DMS153 (cell line): Measurements from ENCODE around the gene ENPP3.
"Not testable (repeated sequence)": the region's sequence is repeated elsewhere in the genome, so short reads cannot be mapped to it uniquely, and the experiment has no call there.

Experiments
- DNase-seq: peaks from one replicate; lab custom pipeline; 2025; lab: John Stamatoyannopoulos, UW

Gene ENPP3

GRCh38 chr6:131685266-131685780 is 48.2 kb downstream of the ENPP3 start:
- no peak for DNase-seq

GRCh38 chr6:131687022-131687421 is 49.9 kb downstream of the ENPP3 start:
- DNase-seq, result no peak

GRCh38 chr6:131688286-131688685 is 51.2 kb downstream of the ENPP3 start:
- DNase-seq, result no peak

GRCh38 chr6:131692031-131692430 is 54.9 kb downstream of the ENPP3 start:
- DNase-seq, result no peak

- DNase-seq, result no peak
Measured at GRCh38 chr6:131692589-131692988, 55.5 kb downstream of the ENPP3 start.

- DNase-seq, result no peak
Measured at GRCh38 chr6:131693384-131693783, 56.3 kb downstream of the ENPP3 start.

- peak; percentile 42 for DNase-seq
Measured at GRCh38 chr6:131694832-131695426, 57.8 kb downstream of the ENPP3 start.

- no peak for DNase-seq
Measured at GRCh38 chr6:131696956-131697355, 59.9 kb downstream of the ENPP3 start.

- not testable (repeated sequence) for DNase-seq
Measured at GRCh38 chr6:131700851-131701250, 63.7 kb downstream of the ENPP3 start.

GRCh38 chr6:131703905-131704304 is 66.8 kb downstream of the ENPP3 start:
- not testable (repeated sequence) for DNase-seq

GRCh38 chr6:131710917-131711316 is 73.8 kb downstream of the ENPP3 start, which contains the start of gene CTAGE9:
Gene CTAGE9, minus strand, starts transcription at chr6:131711017. Its CDS starts 0 bp downstream, at chr6:131711017.
- not testable (repeated sequence) for DNase-seq

- not testable (repeated sequence) for DNase-seq
Measured at GRCh38 chr6:131715567-131715966, 78.5 kb downstream of the ENPP3 start.

- no peak for DNase-seq
Measured at GRCh38 chr6:131717836-131718542, 80.9 kb downstream of the ENPP3 start.

- peak; percentile 8 for DNase-seq
Measured at GRCh38 chr6:131721161-131721560, 84.1 kb downstream of the ENPP3 start.

GRCh38 chr6:131724114-131724513 is 87.0 kb downstream of the ENPP3 start:
- DNase-seq, result no peak

GRCh38 chr6:131727467-131727866 is 90.4 kb downstream of the ENPP3 start:
- DNase-seq, result no peak

GRCh38 chr6:131727868-131728267 is 90.8 kb downstream of the ENPP3 start:
- DNase-seq, result no peak

GRCh38 chr6:131728296-131728939 is 91.3 kb downstream of the ENPP3 start:
- DNase-seq, result no peak

GRCh38 chr6:131729550-131729949 is 92.4 kb downstream of the ENPP3 start:
- DNase-seq, result no peak

- no peak for DNase-seq
Measured at GRCh38 chr6:131730264-131730663, 93.2 kb downstream of the ENPP3 start.

- no peak for DNase-seq
Measured at GRCh38 chr6:131731224-131731623, 94.1 kb downstream of the ENPP3 start.

- no peak for DNase-seq
Measured at GRCh38 chr6:131733376-131734016, 96.4 kb downstream of the ENPP3 start.
